PFSK-1 (cell line): ENCODE measurements around the gene B4GALNT1.

Experiments used
- FOXP2 ChIP-seq: optimal IDR thresholded peaks from 2 replicates; pipeline ENCODE3; 2011; ENCODE audit warnings: borderline replicate concordance, control low read depth, inconsistent platforms; ENCODE audit not compliant: insufficient read depth; ENCODE audit errors: extremely low read length, extremely low read depth
- POLR2AphosphoS5 ChIP-seq: IDR thresholded peaks from 2 replicates; pipeline ENCODE4 v1.6.1; 2012; ENCODE audit warnings: low read depth, mild to moderate bottlenecking, control low read depth, low read length, moderate library complexity
- REST ChIP-seq, 2 experiments: IDR thresholded peaks; 2 replicates each; pipeline versions ENCODE4 v1.6.1 to v1.8.0; 2011 to 2012; ENCODE audit warnings: low read depth in 2 of 2, low read length in 2 of 2, control low read depth in 1 of 2, inconsistent platforms in 1 of 2, mild to moderate bottlenecking in 1 of 2, moderate library complexity in 1 of 2; ENCODE audit not compliant: insufficient read depth in 1 of 2
- SIN3A ChIP-seq: IDR thresholded peaks from 2 replicates; pipeline ENCODE4 v1.6.1; 2012; ENCODE audit warnings: mild to moderate bottlenecking, low read length, moderate library complexity, borderline replicate concordance; ENCODE audit not compliant: insufficient read depth
- TAF1 ChIP-seq: IDR thresholded peaks from 2 replicates; pipeline ENCODE4 v1.6.1; 2012; ENCODE audit warnings: low read length, control low read depth, borderline replicate concordance; ENCODE audit not compliant: insufficient read depth

Gene B4GALNT1

GRCh38 chr12:57583008-57583831 is 49.8 kb downstream of the B4GALNT1 start:
- TF ChIP-seq FOXP2 (no peak), SIN3A (no peak), TAF1 (no peak), REST (IDR thresholded peaks at IDR 0.05; ENCODE audit: insufficient read depth in 1 of 2, low read depth in 2 of 2, low read length in 2 of 2) (no peak), POLR2AphosphoS5 (no peak)

- TF ChIP-seq SIN3A: no peak
These were observed 50.6 kb downstream of the B4GALNT1 start for GRCh38 chr12:57582440-57582839.

- no peak for TF ChIP-seq SIN3A
- TF ChIP-seq TAF1: no peak
- TF ChIP-seq REST (IDR thresholded peaks at IDR 0.05; ENCODE audit: insufficient read depth in 1 of 2, low read depth in 2 of 2, low read length in 2 of 2): no peak
- no peak for TF ChIP-seq FOXP2
- no peak for TF ChIP-seq POLR2AphosphoS5
These were observed 51.2 kb downstream of the B4GALNT1 start for GRCh38 chr12:57581802-57582201.

GRCh38 chr12:57580466-57580795 is 52.6 kb downstream of the B4GALNT1 start:
- TF ChIP-seq FOXP2 (no peak), REST (IDR thresholded peaks at IDR 0.05; ENCODE audit: insufficient read depth in 1 of 2, low read depth in 2 of 2, low read length in 2 of 2) (no peak), SIN3A (no peak), TAF1 (no peak), POLR2AphosphoS5 (no peak)

- TF ChIP-seq REST (IDR thresholded peaks at IDR 0.05; ENCODE audit: insufficient read depth in 1 of 2, low read depth in 2 of 2, low read length in 2 of 2): no peak
- TF ChIP-seq FOXP2: no peak
- TF ChIP-seq SIN3A: no peak
- TF ChIP-seq TAF1: no peak
- TF ChIP-seq POLR2AphosphoS5: no peak
These were observed 53.1 kb downstream of the B4GALNT1 start for GRCh38 chr12:57579677-57580465.
